DMS53 (cell line): ENCODE results near the gene PIGS.

Source experiments
- DNase-seq: peaks from one replicate; lab custom pipeline; 2025; lab: John Stamatoyannopoulos, UW

Gene PIGS

DNA sequence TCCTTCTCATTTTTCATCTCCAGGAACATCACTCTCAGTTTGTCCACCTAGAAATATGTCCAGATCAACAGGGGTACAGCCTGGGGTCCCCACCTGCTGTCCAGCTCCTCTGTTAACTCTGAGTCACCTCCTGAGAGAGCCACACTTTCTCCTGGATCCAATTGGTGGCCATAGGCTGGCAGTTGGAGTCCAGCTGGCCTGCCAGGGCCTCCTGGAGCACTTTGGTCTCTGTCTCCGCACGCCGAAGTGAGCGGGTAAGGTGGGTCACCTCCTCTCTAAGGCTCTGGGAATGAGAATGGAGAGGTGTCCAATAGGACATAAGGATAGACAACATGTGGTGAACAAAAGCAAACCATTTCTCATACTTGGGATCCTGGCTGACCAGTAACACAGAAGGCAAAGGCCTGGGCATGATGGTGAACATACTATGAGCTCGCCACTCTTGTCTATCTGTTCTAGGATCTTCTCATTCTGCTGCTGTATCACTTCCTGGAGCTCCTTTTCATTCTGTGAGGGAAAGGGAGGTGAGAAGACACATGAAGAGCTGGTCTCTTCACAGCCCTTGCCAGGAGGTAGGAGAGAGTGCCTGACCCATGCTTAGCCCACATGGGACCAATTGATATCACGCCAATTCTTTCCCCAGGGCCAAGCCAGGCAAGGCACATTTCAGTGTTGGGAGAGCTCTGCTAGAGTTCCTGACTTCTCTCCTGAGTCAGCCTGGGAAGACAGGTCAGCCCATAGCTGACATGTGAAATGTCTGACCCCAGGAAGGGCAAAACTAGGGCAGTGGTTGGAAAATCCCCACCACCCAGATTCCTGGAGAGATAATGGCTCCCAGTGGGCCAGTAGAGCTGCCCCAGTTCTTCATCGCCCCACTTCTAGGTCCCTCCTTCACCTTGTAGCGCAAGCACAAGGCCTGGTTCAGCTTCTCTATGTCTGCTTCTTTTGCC lies 7.2 kb upstream of the PIGS start:
- no peak for DNase-seq

DNA sequence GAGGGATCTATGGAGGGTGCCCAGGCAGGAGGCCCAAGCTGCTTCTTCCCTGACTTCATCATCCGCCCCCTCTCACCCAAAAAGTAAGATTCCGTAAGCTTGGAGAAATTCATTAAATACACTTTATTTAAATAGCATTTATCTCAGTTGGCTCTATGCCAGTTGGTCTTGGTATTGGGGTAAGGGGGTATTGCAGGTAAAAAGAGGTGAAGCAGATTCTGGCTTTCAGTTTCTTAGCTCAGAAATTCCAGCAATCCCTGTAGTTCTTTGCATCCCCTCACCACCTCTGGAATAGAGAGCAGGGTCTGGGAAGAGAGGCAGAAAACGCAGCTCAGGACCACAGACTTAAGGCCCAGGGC lies 6.1 kb upstream of the PIGS start:
- no peak for DNase-seq

GRCh38 chr17:28576758-28577465 lies 5.6 kb upstream of the PIGS start, which contains the start of gene ALDOC:
TSS of gene ALDOC (minus strand) at chr17:28576895. CDS start at chr17:28575532, 1,363 bp downstream.
- DNase-seq = peak; percentile 97

DNA sequence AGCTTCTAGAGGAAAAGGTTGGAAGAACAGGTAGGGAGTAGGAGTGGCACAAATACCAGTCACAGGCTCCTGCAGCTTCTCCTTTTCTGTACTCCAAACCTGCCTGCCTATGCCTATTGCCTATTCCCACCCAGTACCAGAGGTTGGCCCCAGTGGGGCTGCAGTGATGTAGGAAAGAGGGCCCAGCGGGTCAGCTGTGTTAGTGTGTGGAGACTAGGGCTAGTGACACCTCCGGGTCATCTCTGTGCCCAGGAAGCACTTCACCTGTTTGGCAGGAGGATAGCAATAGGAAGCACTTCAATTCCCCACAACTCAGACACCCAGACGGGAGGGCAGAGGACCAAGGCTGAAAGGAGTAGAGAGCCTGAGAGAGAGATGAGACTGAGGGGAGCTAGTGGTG lies 4.7 kb upstream of the PIGS start:
- peak; percentile 33 for DNase-seq

- peak; percentile 14 for DNase-seq
Measured at GRCh38 chr17:28575126-28575795, 3.9 kb upstream of the PIGS start.

- DNase-seq = peak; percentile 30
Measured at GRCh38 chr17:28574526-28574925, 3.2 kb upstream of the PIGS start.

DNA sequence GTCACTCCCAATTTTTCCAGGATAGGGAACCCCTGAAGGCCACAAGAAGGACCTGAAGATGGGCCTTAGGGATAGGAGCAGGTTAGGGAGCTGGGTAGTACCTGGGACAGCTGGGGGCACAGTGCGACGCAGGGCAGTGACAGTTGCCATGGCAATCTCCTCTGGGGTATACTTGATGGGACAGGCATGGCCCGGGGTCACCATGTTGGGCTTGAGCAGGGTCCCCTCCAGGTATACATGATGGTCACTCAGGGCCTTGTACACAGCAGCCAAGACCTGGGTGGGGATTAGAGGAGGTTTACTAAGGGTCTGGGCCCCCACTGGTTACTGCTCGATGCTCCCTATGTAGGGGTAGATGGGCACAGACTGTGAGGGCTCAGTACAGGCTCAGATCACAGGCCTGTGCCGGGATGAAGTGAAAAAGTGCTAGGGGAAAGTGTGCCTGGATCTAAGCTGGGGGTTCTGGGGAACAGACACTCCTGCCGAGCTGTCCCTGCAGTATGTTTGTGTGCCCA lies 2.7 kb upstream of the PIGS start:
- no peak for DNase-seq

- no peak for DNase-seq
Measured at GRCh38 chr17:28573521-28573920, 2.2 kb upstream of the PIGS start.

DNA sequence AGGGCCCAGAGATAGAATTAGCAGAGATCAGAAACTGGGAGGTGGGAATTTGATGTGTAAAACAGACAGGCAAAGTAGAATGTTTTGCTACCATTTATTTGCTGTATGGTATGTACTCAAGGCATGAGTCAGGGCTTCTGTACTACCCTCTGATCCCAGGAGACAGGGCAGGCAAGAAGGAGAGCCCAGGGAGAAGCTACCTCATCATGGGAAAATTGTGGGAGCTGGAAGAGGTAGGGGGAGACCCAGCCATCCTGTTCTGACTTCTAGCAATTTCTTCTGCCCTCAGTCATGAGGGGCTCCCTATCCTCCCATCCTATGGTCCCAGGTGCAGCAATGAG lies 1.7 kb upstream of the PIGS start:
- DNase-seq = peak; percentile 19

GRCh38 chr17:28572259-28573039 lies 1.1 kb upstream of the PIGS start:
- no peak for DNase-seq

GRCh38 chr17:28570716-28571360 lies 486 bp downstream of the PIGS start:
- DNase-seq = peak; percentile 63

- no peak for DNase-seq
Measured at GRCh38 chr17:28569446-28569845, 1.9 kb downstream of the PIGS start.

DNA sequence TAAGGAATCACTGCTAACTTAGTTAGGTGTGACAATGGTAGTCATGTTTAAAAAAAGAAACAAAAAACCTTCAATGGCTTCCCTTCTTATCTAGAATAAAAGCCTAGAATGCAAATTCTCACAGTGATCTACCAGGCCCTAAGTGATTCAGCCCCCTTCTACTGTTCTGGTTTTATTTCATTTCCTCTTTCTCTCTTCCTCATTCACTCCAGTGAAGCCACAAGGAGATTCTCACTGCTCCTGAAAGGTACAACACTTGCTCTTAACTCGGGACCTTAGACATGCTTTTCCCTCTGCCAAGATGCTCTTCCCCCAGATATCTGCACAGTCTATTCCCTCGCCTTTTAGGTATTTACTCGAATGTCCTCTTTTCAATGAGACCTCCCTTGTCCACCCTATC lies 3.7 kb downstream of the PIGS start:
- no peak for DNase-seq

- DNase-seq = no peak
Measured at GRCh38 chr17:28563475-28563874, 7.8 kb downstream of the PIGS start.

- no peak for DNase-seq
Measured at GRCh38 chr17:28555022-28555421, 16.3 kb downstream of the PIGS start.

GRCh38 chr17:28554565-28554964 lies 16.8 kb downstream of the PIGS start:
- no peak for DNase-seq

- peak; percentile 31 for DNase-seq
Measured at GRCh38 chr17:28553000-28553505, 18.3 kb downstream of the PIGS start.

GRCh38 chr17:28552176-28552999 lies 18.9 kb downstream of the PIGS start, which contains the start of gene UNC119:
TSS of gene UNC119 (minus strand) at chr17:28552624. CDS start at chr17:28552557, 67 bp downstream.
- peak; percentile 87 for DNase-seq

DNA sequence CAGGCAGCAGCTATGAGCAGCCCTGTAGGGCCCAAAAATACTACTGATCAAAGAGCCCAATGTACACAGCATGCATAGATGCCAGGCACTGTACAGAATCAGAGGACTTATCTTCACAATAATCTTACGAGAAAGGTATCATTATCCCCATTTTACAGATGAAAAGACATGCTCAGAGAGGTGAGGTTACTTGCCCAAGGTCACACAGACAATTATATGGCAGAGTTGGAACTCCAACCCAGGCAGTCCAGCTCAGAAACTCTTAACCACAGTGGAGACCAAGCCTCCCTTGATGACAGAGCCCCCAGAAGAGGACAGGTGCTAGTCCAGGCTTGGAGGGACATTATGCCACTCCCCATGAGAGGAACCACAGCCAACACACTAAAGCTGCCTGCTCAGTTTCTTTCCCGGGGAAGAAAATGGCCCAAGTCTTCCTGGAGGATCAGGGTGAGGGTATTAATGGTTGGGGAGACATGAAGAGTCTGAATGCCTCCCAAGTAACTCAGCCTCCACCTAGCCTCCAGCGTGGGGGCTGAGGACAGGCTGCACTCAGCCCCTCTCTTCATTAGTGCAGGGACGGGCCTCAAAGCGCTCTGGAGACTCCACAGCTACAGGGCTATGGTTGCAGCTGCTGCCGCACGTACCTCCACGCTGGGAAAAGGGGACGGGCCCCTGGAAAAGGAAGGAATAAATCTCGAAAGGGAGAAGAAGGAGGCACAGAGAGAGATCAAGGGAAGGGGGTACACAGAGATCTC lies 19.7 kb downstream of the PIGS start:
- DNase-seq = peak; percentile 53
